ENCODE data around the gene IL6.
A peak's percentile ranks its signal among the peaks of the same experiment; 100 is the strongest.

The IL6 gene

GRCh38 chr7:22713463-22713862, 13.5 kb upstream of the IL6 start:
- no peak for ATAC-seq (ENCODE audit: low read depth)
- no peaks in the 10 kb centered on the region for H3K9me3 ChIP-seq (ENCODE audit: severe bottlenecking)
- peaks cover 10% of the 10 kb centered on the region for H3K4me1 ChIP-seq (ENCODE audit: insufficient read depth, poor library complexity, severe bottlenecking)
- H3K27me3 ChIP-seq (ENCODE audit: insufficient read depth, poor library complexity, severe bottlenecking), result no peaks in the 10 kb centered on the region
- H3K36me3 ChIP-seq (ENCODE audit: low read depth), result no peaks in the 10 kb centered on the region
- H3K4me3 ChIP-seq (ENCODE audit: severe bottlenecking), result no peak overlapping the region
- no peak for TF ChIP-seq CTCF (IDR thresholded peaks at IDR 0.05; ENCODE audit: poor library complexity, severe bottlenecking)
- DNase-seq (ENCODE audit: low spot score), result no peak
- H3K27ac ChIP-seq (ENCODE audit: poor library complexity, severe bottlenecking), result no peak overlapping the region

- no peaks in the 10 kb centered on the region for H3K9me3 ChIP-seq (ENCODE audit: severe bottlenecking)
- no peaks in the 10 kb centered on the region for H3K27me3 ChIP-seq (ENCODE audit: insufficient read depth, poor library complexity, severe bottlenecking)
- ATAC-seq (ENCODE audit: low read depth), result no peak
- H3K36me3 ChIP-seq (ENCODE audit: low read depth), result no peaks in the 10 kb centered on the region
- H3K4me3 ChIP-seq (ENCODE audit: severe bottlenecking), result no peak overlapping the region
- DNase-seq (ENCODE audit: low spot score), result no peak
- H3K27ac ChIP-seq (ENCODE audit: poor library complexity, severe bottlenecking), result no peak overlapping the region
- no peak for TF ChIP-seq CTCF (IDR thresholded peaks at IDR 0.05; ENCODE audit: poor library complexity, severe bottlenecking)
- H3K4me1 ChIP-seq (ENCODE audit: insufficient read depth, poor library complexity, severe bottlenecking), result peaks cover 15% of the 10 kb centered on the region
Measured at GRCh38 chr7:22715969-22716368, 11.0 kb upstream of the IL6 start.

- Histone ChIP-seq H3K9me3 (ENCODE audit: severe bottlenecking) (no peaks in the 10 kb centered on the region), H3K36me3 (ENCODE audit: low read depth) (no peaks in the 10 kb centered on the region), H3K27ac (ENCODE audit: poor library complexity, severe bottlenecking) (peak overlapping the region; percentile 80), H3K4me3 (ENCODE audit: severe bottlenecking) (no peak overlapping the region), H3K4me1 (ENCODE audit: insufficient read depth, poor library complexity, severe bottlenecking) (peaks cover 15% of the 10 kb centered on the region), H3K27me3 (ENCODE audit: insufficient read depth, poor library complexity, severe bottlenecking) (no peaks in the 10 kb centered on the region)
- ATAC-seq (ENCODE audit: low read depth), result no peak; the same call in none of the 3 replicates
- no peak for DNase-seq (ENCODE audit: low spot score)
- no peak for TF ChIP-seq CTCF (IDR thresholded peaks at IDR 0.05; ENCODE audit: poor library complexity, severe bottlenecking)
Measured at GRCh38 chr7:22717760-22718159, 9.2 kb upstream of the IL6 start.

- Histone ChIP-seq H3K27me3 (ENCODE audit: insufficient read depth, poor library complexity, severe bottlenecking) (no peaks in the 10 kb centered on the region), H3K36me3 (ENCODE audit: low read depth) (no peaks in the 10 kb centered on the region), H3K27ac (ENCODE audit: poor library complexity, severe bottlenecking) (peak overlapping the region; percentile 80), H3K4me3 (ENCODE audit: severe bottlenecking) (no peak overlapping the region), H3K4me1 (ENCODE audit: insufficient read depth, poor library complexity, severe bottlenecking) (peaks cover 15% of the 10 kb centered on the region), H3K9me3 (ENCODE audit: severe bottlenecking) (no peaks in the 10 kb centered on the region)
- ATAC-seq (ENCODE audit: low read depth) (peak; percentile 96), DNase-seq (ENCODE audit: low spot score) (no peak)
- TF ChIP-seq CTCF (IDR thresholded peaks at IDR 0.05; ENCODE audit: poor library complexity, severe bottlenecking), result no peak
Measured at GRCh38 chr7:22718200-22718711, 8.7 kb upstream of the IL6 start.

- no peaks in the 10 kb centered on the region for H3K9me3 ChIP-seq (ENCODE audit: severe bottlenecking)
- peaks cover 15% of the 10 kb centered on the region for H3K4me1 ChIP-seq (ENCODE audit: insufficient read depth, poor library complexity, severe bottlenecking)
- H3K36me3 ChIP-seq (ENCODE audit: low read depth), result no peaks in the 10 kb centered on the region
- no peak for TF ChIP-seq CTCF (IDR thresholded peaks at IDR 0.05; ENCODE audit: poor library complexity, severe bottlenecking)
- ATAC-seq (ENCODE audit: low read depth) (no peak), DNase-seq (ENCODE audit: low spot score) (no peak)
- no peaks in the 10 kb centered on the region for H3K27me3 ChIP-seq (ENCODE audit: insufficient read depth, poor library complexity, severe bottlenecking)
- peak overlapping the region; percentile 80 for H3K27ac ChIP-seq (ENCODE audit: poor library complexity, severe bottlenecking)
- H3K4me3 ChIP-seq (ENCODE audit: severe bottlenecking), result no peak overlapping the region
Measured at GRCh38 chr7:22718911-22719420, 8.0 kb upstream of the IL6 start.

Measured in RWPE2 (cell line).